Esophagus squamous epithelium (tissue), 5 donors: ENCODE results near the gene NDUFB2. TPM values are rescaled to one million over a fixed set of nuclear protein-coding genes. Genes with fewer than 3 reads are reported as not detected.

Experiments used
- DNase-seq: peaks from one replicate; lab custom pipeline; 2025; lab: John Stamatoyannopoulos, UW
- H3K27ac ChIP-seq, 4 donors: fragments of 200-600 bp; sonication (generic); one replicate each; pipeline ENCODE4 v1.5.1; 2016 to 2019; ENCODE audit warnings: mild to moderate bottlenecking in 1 of 4
- H3K27me3 ChIP-seq, 4 donors: fragments of 200-600 bp; sonication (generic); 1 replicate in 3 of 4; 2 replicates in 1 of 4; pipeline versions ENCODE4 v1.5.1 to v1.6.0; 2017 to 2021; ENCODE audit warnings: antibody characterized with exemption in 1 of 4
- H3K36me3 ChIP-seq, 3 donors: fragments of 200-600 bp; sonication (generic); one replicate each; pipeline ENCODE4 v1.5.1; 2016 to 2019
- H3K4me1 ChIP-seq, 3 donors: fragments of 200-600 bp; sonication (generic); one replicate each; pipeline ENCODE4 v1.5.1; 2017 to 2019
- H3K4me3 ChIP-seq, 4 donors: fragments of 200-600 bp; sonication (generic); 1 replicate in 3 of 4; 2 replicates in 1 of 4; pipeline ENCODE4 v1.5.1; 2016 to 2019; ENCODE audit warnings: mild to moderate bottlenecking in 2 of 4, moderate library complexity in 1 of 4
- H3K9me3 ChIP-seq, 3 donors: fragments of 200-600 bp; sonication (generic); one replicate each; pipeline ENCODE4 v1.5.1; 2016 to 2019
- POLR2A ChIP-seq, 4 donors: fragments of 450-650 bp; IDR thresholded peaks; one replicate each; pipeline ENCODE4 v1.6.1; 2017; ENCODE audit warnings: antibody characterized with exemption in 4 of 4, mild to moderate bottlenecking in 4 of 4, moderate library complexity in 3 of 4
- WGBS, 2 donors: methylation state at CpG; one replicate each; pipeline ENCODE4 v1.1.5; 2018; 5-methylcytosine and 5-hydroxymethylcytosine counted together
- intact Hi-C: fragments of 100-400 bp; cut with DNase I; formaldehyde crosslinking; loops from one replicate; pipeline ENCODE4 v1.15.0; 2022
- total RNA-seq, 4 donors: library from RNA; depleted of rRNA; stranded (reverse); fragments of >200 nt; gene quantifications; one replicate each; pipeline ENCODE4 v1.1.0, GENCODE V29; 2016
- TF ChIP-seq, protein P1 (sequence below), 6 experiments: fragments of 450-650 bp in 4 of 6; fragments of 200-600 bp in 2 of 6; sonication (generic) in 2 of 6; IDR thresholded peaks; one replicate each; pipeline ENCODE4 v1.5.1; 2016 to 2019; ENCODE audit warnings: antibody characterized with exemption in 6 of 6, mild to moderate bottlenecking in 4 of 6, moderate library complexity in 4 of 6
- donor health status: DM: yes; HTN: yes; CAD: no.

Gene NDUFB2
- total RNA-seq, 4 donors from 2014 or later = 87.5 to 353 (median 340) TPM

DNA sequence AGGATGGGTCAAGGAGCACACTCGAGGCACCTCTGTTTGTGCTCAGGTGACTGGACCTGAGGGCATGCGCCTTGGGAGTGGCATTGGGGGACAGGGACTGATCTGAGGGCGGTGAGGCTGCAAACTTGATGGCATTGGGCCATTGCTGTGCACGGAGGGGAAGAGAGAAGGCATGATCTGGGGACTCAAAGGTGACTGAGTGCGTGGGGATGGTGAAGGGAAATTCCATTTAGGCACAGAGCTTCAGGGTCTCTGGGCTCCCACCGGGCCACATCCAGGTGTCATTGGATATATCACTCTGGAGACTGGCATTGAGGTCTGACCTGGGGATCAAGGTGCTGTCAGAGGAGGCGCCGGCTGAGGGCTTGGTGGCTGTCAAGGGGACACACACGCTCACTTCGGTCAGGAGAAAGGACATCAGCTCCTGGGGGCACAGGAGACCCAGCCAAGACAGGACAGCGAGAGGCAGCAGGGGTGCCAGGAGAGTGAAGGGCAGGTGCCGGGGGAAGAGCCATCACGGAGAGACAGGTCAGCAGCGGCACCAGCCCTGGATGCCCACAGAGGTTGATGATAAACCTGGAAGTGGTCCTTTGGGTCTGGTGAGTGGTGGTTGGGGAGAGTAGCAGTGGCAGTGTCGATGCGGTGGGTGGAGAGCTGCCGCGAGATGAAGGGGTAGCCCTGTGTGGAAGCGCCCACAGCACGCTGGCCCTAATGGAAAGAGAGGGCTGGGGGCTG is 18.3 kb upstream of the NDUFB2 start:
- Histone ChIP-seq H3K9me3 (no peaks in the 10 kb centered on the region), H3K36me3 (peaks cover 12 to 76% (median 17%) of the 10 kb centered on the region in 3 donors), H3K27me3 (no peaks in the 10 kb centered on the region), H3K27ac (no peak overlapping the region), H3K4me3 (no peak overlapping the region), H3K4me1 (peaks cover 18 to 32% (median 26%) of the 10 kb centered on the region in 3 donors)
- WGBS, 2 donors = 90 to 94% methylated on average over 16 to 18 of the region's 20 CpGs
- intact Hi-C loops = no loop called here
- no peak for TF ChIP-seq POLR2A (IDR thresholded peaks at IDR 0.05)
- TF ChIP-seq, protein P1, sequence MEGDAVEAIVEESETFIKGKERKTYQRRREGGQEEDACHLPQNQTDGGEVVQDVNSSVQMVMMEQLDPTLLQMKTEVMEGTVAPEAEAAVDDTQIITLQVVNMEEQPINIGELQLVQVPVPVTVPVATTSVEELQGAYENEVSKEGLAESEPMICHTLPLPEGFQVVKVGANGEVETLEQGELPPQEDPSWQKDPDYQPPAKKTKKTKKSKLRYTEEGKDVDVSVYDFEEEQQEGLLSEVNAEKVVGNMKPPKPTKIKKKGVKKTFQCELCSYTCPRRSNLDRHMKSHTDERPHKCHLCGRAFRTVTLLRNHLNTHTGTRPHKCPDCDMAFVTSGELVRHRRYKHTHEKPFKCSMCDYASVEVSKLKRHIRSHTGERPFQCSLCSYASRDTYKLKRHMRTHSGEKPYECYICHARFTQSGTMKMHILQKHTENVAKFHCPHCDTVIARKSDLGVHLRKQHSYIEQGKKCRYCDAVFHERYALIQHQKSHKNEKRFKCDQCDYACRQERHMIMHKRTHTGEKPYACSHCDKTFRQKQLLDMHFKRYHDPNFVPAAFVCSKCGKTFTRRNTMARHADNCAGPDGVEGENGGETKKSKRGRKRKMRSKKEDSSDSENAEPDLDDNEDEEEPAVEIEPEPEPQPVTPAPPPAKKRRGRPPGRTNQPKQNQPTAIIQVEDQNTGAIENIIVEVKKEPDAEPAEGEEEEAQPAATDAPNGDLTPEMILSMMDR (IDR thresholded peaks at IDR 0.05) = no peak
- no peak for DNase-seq

DNA sequence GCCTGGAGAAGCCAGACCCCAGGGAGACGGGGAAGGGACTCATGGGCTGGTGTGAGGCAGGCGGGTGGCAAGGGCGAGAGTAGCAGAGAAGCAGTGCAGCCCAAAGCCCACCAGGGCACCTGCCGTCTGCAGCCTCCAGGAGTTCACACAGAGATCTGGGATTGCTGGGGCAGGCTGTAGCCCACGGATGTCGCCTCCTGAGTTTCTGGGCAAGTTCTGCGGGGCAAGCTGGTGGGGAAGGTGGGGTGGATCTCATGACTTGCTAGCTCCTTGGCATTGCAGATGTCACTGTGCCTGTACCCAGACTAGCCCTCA is 17.7 kb upstream of the NDUFB2 start:
- intact Hi-C loops = no loop called here

DNA sequence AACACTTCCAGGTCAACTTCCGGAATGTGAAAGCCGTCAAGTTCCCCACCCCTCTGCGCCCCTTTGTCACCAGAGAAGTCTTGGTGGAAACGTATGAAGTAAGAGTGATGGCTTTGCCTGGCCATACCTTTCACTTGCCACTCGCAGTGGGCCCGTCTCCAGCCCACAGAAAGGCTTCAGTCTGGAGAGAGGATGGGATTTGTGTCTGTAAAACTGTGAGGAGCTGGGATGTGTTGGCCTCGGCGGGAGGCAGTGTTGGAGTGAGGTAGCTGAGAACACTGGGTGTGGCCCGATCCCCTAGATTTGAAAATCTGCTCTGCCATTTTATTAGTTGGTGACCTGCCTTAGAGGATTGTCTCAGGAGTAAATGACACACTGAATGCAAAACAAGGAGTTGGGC is 17.3 kb upstream of the NDUFB2 start:
- peaks cover 10 to 22% (median 19%) of the 10 kb centered on the region in 3 donors for H3K4me1 ChIP-seq
- TF ChIP-seq, protein P1 (IDR thresholded peaks at IDR 0.05) = no peak
- TF ChIP-seq POLR2A (IDR thresholded peaks at IDR 0.05) = no peak
- H3K27ac ChIP-seq = no peak overlapping the region
- no peak overlapping the region for H3K4me3 ChIP-seq
- H3K36me3 ChIP-seq = peaks cover 16 to 85% (median 17%) of the 10 kb centered on the region in 3 donors
- no peak for DNase-seq
- 92% methylated on average over 3 to 5 of the region's 9 CpGs for WGBS, 2 donors
- H3K9me3 ChIP-seq = no peaks in the 10 kb centered on the region
- intact Hi-C loops = no loop called here
- H3K27me3 ChIP-seq = no peaks in the 10 kb centered on the region

More for the DNA sequence above, 17.7 kb upstream of the NDUFB2 start:
- TF ChIP-seq, protein P1 (IDR thresholded peaks at IDR 0.05) = no peak
- TF ChIP-seq POLR2A (IDR thresholded peaks at IDR 0.05) = no peak
- Histone ChIP-seq H3K9me3 (no peaks in the 10 kb centered on the region), H3K4me1 (peaks cover 14 to 27% (median 23%) of the 10 kb centered on the region in 3 donors), H3K27me3 (no peaks in the 10 kb centered on the region), H3K36me3 (peaks cover 16 to 81% (median 17%) of the 10 kb centered on the region in 3 donors), H3K27ac (no peak overlapping the region), H3K4me3 (no peak overlapping the region)
- DNase-seq = no peak
- 88 to 91% methylated on average over 6 to 7 of the region's 7 CpGs for WGBS, 2 donors

DNA sequence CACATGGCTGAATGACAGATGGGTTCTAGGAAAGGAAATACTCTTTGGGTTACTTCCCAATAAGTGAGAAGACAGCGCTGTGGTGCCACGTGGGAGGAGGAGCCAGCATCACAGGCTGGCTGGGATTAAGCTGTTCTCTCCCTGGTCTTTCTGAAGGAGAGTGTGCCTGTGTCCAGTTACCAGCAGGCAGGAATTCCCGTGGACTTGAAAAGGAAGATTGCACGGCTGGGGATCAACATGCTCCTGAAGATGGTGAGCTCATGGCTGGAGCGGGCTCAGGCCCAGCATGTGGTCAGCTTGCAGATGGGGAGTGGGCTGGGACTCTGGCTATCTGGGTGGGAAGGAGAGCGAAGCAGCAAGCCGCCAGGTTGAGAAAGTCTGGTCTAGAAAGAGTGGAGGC is 15.6 kb upstream of the NDUFB2 start:
- 89 to 96% methylated on average over 5 of the region's 7 CpGs for WGBS, 2 donors
- Histone ChIP-seq H3K36me3 (peaks cover 16 to 98% (median 17%) of the 10 kb centered on the region in 3 donors), H3K9me3 (no peaks in the 10 kb centered on the region), H3K4me1 (peaks cover 0 to 5% (median 2%) of the 10 kb centered on the region in 3 donors), H3K27ac (no peak overlapping the region), H3K27me3 (no peaks in the 10 kb centered on the region), H3K4me3 (no peak overlapping the region)
- DNase-seq = no peak
- intact Hi-C loops = no loop called here
- TF ChIP-seq POLR2A (IDR thresholded peaks at IDR 0.05) = no peak
- TF ChIP-seq, protein P1 (IDR thresholded peaks at IDR 0.05) = no peak

DNA sequence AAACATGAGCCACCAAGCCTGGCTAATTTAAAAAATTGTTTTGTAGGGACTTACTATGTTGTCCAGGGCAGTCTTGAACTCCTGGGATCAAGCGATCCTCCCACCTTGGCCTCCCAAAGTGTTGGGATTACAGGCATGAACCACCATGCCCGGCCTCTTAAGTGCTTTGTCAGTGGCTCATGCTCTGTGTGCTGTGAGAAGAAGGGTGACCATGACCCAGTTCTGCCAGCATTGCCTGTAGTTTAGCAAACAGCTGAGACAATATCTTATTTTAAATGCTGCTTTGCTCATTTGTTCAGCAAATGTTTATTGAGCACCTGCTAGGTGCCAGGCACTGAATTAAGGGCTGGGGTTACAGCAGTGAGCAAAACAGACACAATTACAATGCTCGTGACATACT is 14.7 kb upstream of the NDUFB2 start:
- intact Hi-C loops = no loop called here
- 96 to 100% methylated on average over 2 to 3 of the region's 3 CpGs for WGBS, 2 donors
- DNase-seq = no peak
- H3K4me1 ChIP-seq = no peaks in the 10 kb centered on the region
- H3K36me3 ChIP-seq = peaks cover 16 to 98% (median 18%) of the 10 kb centered on the region in 3 donors
- H3K4me3 ChIP-seq = no peak overlapping the region
- no peak overlapping the region for H3K27ac ChIP-seq
- no peaks in the 10 kb centered on the region for H3K27me3 ChIP-seq
- no peaks in the 10 kb centered on the region for H3K9me3 ChIP-seq
- TF ChIP-seq, protein P1 (IDR thresholded peaks at IDR 0.05) = no peak
- TF ChIP-seq POLR2A (IDR thresholded peaks at IDR 0.05) = no peak
